Transverse colon (tissue), 4 donors: Measurements from ENCODE around the gene PTPRN. TPM values are rescaled to one million over a fixed set of nuclear protein-coding genes. Genes with fewer than 3 reads are reported as not detected.
A peak's percentile ranks its signal among the peaks of the same experiment; 100 is the strongest.

Source experiments
- DNase-seq: peaks from one replicate; pipeline ENCODE4 v3.0.0-alpha.2; 2019
- H3K27ac ChIP-seq, 4 donors: fragments of 200-600 bp; sonication (generic); 2 replicates each; pipeline ENCODE4 v1.5.1; 2016 to 2018; ENCODE audit warnings: inconsistent platforms in 4 of 4
- H3K27me3 ChIP-seq: fragments of 200-600 bp; sonication (generic); 2 replicates; pipeline ENCODE4 v1.5.1; 2017; ENCODE audit warnings: inconsistent platforms
- H3K36me3 ChIP-seq, 4 donors: fragments of 200-600 bp; sonication (generic); 2 replicates each; pipeline ENCODE4 v1.5.1; 2017 to 2019; ENCODE audit warnings: inconsistent platforms in 4 of 4
- H3K4me1 ChIP-seq, 4 donors: fragments of 200-600 bp; sonication (generic); 2 replicates each; pipeline ENCODE4 v1.5.1; 2017 to 2020; ENCODE audit warnings: inconsistent platforms in 4 of 4
- H3K4me3 ChIP-seq, 4 donors: fragments of 200-600 bp; sonication (generic); 1 replicate in 1 of 4; 2 replicates in 3 of 4; pipeline versions ENCODE4 v1.5.1 to v1.6.1; 2017 to 2019; ENCODE audit warnings: inconsistent platforms in 4 of 4
- H3K9me3 ChIP-seq, 2 donors: fragments of 200-600 bp; sonication (generic); 2 replicates each; pipeline ENCODE4 v1.5.1; 2017 to 2019; ENCODE audit warnings: inconsistent platforms in 2 of 2
- CTCF ChIP-seq, 5 experiments: fragments of 200-600 bp in 3 of 5; fragments of 450-650 bp in 2 of 5; sonication (generic) in 3 of 5; IDR thresholded peaks; 1 replicate in 2 of 5; 2 replicates in 3 of 5; pipeline ENCODE4 v1.5.1; 2016 to 2017; ENCODE audit warnings: antibody characterized with exemption in 5 of 5, inconsistent platforms in 3 of 5, mild to moderate bottlenecking in 2 of 5, moderate library complexity in 1 of 5
- EP300 ChIP-seq: sonication (generic); formaldehyde crosslinking; IDR thresholded peaks from one replicate; pipeline ENCODE4 v1.6.1; 2017; ENCODE audit warnings: antibody characterized with exemption, low read depth
- POLR2A ChIP-seq: fragments of 450-650 bp; IDR thresholded peaks from one replicate; pipeline ENCODE4 v1.6.1; 2016; ENCODE audit warnings: antibody characterized with exemption, mild to moderate bottlenecking, moderate library complexity
- POLR2AphosphoS5 ChIP-seq, 3 donors: sonication (generic); formaldehyde crosslinking; IDR thresholded peaks; one replicate each; pipeline ENCODE4 v1.6.1; 2016; ENCODE audit warnings: antibody characterized with exemption in 3 of 3
- WGBS, 2 donors: methylation state at CpG; one replicate each; pipeline ENCODE4 v1.1.5; 2018; ENCODE audit warnings: low coverage in 1 of 2; 5-methylcytosine and 5-hydroxymethylcytosine counted together
- in situ Hi-C, 4 donors: fragments of 200-750 bp; cut with MboI; loops; one replicate each; pipeline versions ENCODE4 v1.15.0 to v1.15.1; 2017; ENCODE audit warnings: low sequenced_read_pairs in 3 of 4, low pct_ligation_motif_present in 1 of 4, low pct_unique_long_range_greater_than_20kb in 1 of 4
- intact Hi-C: fragments of 100-400 bp; cut with DNase I; formaldehyde crosslinking; loops from one replicate; pipeline ENCODE4 v1.15.1; 2023; ENCODE audit warnings: low total_unique reads
- total RNA-seq, 4 donors: library from RNA; depleted of rRNA; stranded (reverse); fragments of >200 nt; gene quantifications; one replicate each; pipeline ENCODE4 v1.1.0, GENCODE V29; 2016

Gene PTPRN
- total RNA-seq, 4 donors from 2014 or later, result 0.60 to 2.6 (median 2.1) TPM

GRCh38 chr2:219331560-219332213 is 22.5 kb upstream of the PTPRN start:
- intact Hi-C loops, result no loop called here
- no peaks in the 10 kb centered on the region for H3K9me3 ChIP-seq
- H3K4me3 ChIP-seq, result no peak overlapping the region
- H3K36me3 ChIP-seq, result no peaks in the 10 kb centered on the region
- 28 to 57% methylated on average over 4 to 39 of the region's 39 CpGs for WGBS, 2 donors
- peak; percentile 11 for DNase-seq
- TF ChIP-seq POLR2AphosphoS5 (IDR thresholded peaks at IDR 0.05) (no peak), CTCF (IDR thresholded peaks at IDR 0.05) (no peak), EP300 (no peak)
- in situ Hi-C loops, result no loop called here
- H3K27ac ChIP-seq, result no peak overlapping the region
- peaks cover 63% of the 10 kb centered on the region for H3K27me3 ChIP-seq
- H3K4me1 ChIP-seq, result no peaks in the 10 kb centered on the region

- in situ Hi-C loops, result no loop called here
- Histone ChIP-seq H3K4me3 (no peak overlapping the region), H3K36me3 (no peaks in the 10 kb centered on the region), H3K4me1 (no peaks in the 10 kb centered on the region), H3K9me3 (no peaks in the 10 kb centered on the region), H3K27ac (no peak overlapping the region), H3K27me3 (peaks cover 49% of the 10 kb centered on the region)
- no peak for DNase-seq
- WGBS, 2 donors, result 36 to 39% methylated on average over 2 of the region's 2 CpGs
- intact Hi-C loops, result no loop called here
- no peak for TF ChIP-seq CTCF (IDR thresholded peaks at IDR 0.05)
- TF ChIP-seq POLR2A, result no peak
- no peak for TF ChIP-seq POLR2AphosphoS5 (IDR thresholded peaks at IDR 0.05)
- TF ChIP-seq EP300, result no peak
Observed at GRCh38 chr2:219327719-219328118, 18.5 kb upstream of the PTPRN start.

- intact Hi-C loops, result no loop called here
- no peaks in the 10 kb centered on the region for H3K4me1 ChIP-seq
- in situ Hi-C loops, result no loop called here
- no peak overlapping the region for H3K27ac ChIP-seq
- WGBS, 2 donors, result 34 to 60% methylated on average over 5 to 9 of the region's 9 CpGs
- no peak overlapping the region for H3K4me3 ChIP-seq
- H3K9me3 ChIP-seq, result no peaks in the 10 kb centered on the region
- peaks cover 44% of the 10 kb centered on the region for H3K27me3 ChIP-seq
- no peaks in the 10 kb centered on the region for H3K36me3 ChIP-seq
- DNase-seq, result no peak
- TF ChIP-seq POLR2AphosphoS5 (IDR thresholded peaks at IDR 0.05), result no peak
- no peak for TF ChIP-seq EP300
- no peak for TF ChIP-seq CTCF (IDR thresholded peaks at IDR 0.05)
- TF ChIP-seq POLR2A, result no peak
Observed at GRCh38 chr2:219325657-219326315, 16.6 kb upstream of the PTPRN start.

- Histone ChIP-seq H3K27ac (no peak overlapping the region), H3K36me3 (no peaks in the 10 kb centered on the region), H3K9me3 (no peaks in the 10 kb centered on the region), H3K27me3 (peaks cover 44% of the 10 kb centered on the region), H3K4me3 (no peak overlapping the region), H3K4me1 (no peaks in the 10 kb centered on the region)
- WGBS, 2 donors, result 71 to 79% methylated on average over 2 to 4 of the region's 4 CpGs
- no peak for DNase-seq
- intact Hi-C loops (no loop called here), in situ Hi-C loops (no loop called here)
- TF ChIP-seq CTCF (IDR thresholded peaks at IDR 0.05) (no peak), EP300 (no peak), POLR2A (no peak), POLR2AphosphoS5 (IDR thresholded peaks at IDR 0.05) (no peak)
Observed at GRCh38 chr2:219325136-219325535, 15.9 kb upstream of the PTPRN start.
